Umbilical cord (tissue), 2 donors: ENCODE measurements around the gene JAKMIP2. TPM values are rescaled to one million over a fixed set of nuclear protein-coding genes. Genes with fewer than 3 reads are reported as not detected.
"Not testable (repeated sequence)": the region's sequence is repeated elsewhere in the genome, so short reads cannot be mapped to it uniquely, and the experiment has no call there.

Experiments used
- DNase-seq: peaks from one replicate; pipeline ENCODE4 v3.0.0-alpha.2; 2015; ENCODE audit warnings: low spot score
- total RNA-seq: library from RNA; depleted of rRNA; stranded (reverse); fragments of >200 nt; gene quantifications from one replicate; pipeline ENCODE4 v1.2.3, GENCODE V29; 2014; ENCODE audit warnings: low replicate concordance; ENCODE audit not compliant: insufficient read depth

The JAKMIP2 gene
- total RNA-seq, 1 donor from 2014 or later = 1.2 TPM

GRCh38 chr5:147616421-147616820 lies 166.1 kb downstream of the JAKMIP2 start:
- DNase-seq = no peak

- DNase-seq = no peak
Observed at GRCh38 chr5:147613359-147613758, 169.2 kb downstream of the JAKMIP2 start.

DNA sequence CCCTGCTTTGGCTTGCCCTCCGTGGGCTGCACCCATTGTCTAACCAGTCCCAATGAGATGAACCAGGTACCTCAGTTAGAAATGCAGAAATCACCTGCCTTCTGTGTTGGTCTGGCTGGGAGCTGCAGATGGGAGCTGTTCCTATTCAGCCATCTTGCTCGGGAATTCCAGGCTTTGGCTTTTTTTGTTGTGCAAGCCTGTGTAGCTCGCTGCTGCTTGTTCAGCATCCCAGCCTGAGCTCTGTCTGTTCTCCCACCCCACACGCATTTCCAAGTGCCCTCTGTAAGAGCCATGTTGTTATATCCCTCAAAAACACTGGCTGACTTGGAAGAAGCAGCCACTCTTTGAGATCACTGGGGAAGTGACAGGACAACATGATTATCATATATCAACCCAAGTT lies 171.0 kb downstream of the JAKMIP2 start:
- no peak for DNase-seq

DNA sequence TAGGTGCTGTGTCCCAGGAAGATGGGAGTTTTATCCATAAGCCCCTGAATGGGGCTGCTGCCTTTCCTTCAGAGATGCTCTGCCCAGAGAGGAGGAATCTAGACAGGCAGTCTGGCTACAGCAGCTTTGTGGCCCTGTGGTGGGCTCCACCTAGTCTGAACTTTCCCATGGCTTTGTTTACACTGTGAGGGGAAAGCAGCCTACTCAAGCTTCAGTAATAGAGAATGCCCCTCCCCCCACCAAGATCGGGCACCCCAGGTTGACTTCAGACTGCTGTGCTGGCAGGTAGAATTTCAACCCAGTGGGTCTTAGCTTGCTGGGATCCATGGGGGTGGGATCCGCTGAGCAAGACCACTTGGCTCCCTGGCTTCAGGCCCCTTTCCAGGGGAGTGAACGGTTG lies 171.7 kb downstream of the JAKMIP2 start:
- DNase-seq = no peak

- DNase-seq = no peak
Observed at GRCh38 chr5:147601652-147602051, 180.9 kb downstream of the JAKMIP2 start.

- DNase-seq = no peak
Observed at GRCh38 chr5:147591120-147591519, 191.4 kb downstream of the JAKMIP2 start.

- DNase-seq = no peak
Observed at GRCh38 chr5:147590096-147590495, 192.4 kb downstream of the JAKMIP2 start.

GRCh38 chr5:147586832-147587231 lies 195.7 kb downstream of the JAKMIP2 start:
- DNase-seq = no peak

DNA sequence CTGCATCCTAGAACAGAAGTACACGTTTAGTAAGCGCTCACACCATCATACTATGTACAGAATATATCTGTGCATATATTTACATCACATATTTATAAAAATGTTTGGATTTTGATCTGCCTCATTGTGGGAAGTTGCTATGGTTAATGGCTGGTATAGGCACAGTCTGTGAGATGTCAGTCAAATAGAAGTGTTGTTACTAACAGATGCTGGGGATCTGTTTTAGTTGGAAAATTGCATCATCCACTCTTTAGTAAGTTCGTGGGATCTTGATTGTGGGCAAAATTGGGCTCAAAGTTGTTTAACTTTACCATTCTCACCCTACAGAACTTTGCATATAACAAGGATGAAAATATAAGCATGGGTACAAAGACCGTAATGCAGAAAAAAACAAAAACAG lies 196.3 kb downstream of the JAKMIP2 start:
- no peak for DNase-seq

DNA sequence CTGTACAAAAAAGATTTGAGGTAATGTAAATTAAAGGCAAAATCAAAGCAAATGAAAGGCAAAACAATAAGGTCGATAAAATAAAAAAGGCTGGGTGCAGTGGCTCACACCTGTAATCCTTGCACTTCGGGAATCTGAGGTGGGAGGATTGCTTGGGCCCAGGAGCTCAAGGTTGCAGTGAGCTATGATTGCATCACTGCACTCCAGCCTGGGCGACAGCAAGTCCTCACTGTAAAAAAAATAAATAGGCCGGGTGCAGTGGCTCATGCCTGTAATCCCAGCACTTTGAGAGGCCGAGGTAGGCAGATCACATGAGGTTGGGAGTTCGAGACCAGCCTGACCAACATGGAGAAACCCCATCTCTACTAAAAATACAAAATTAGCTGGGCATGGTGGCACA lies 200.3 kb downstream of the JAKMIP2 start:
- not testable (repeated sequence) for DNase-seq

- not testable (repeated sequence) for DNase-seq
Observed at GRCh38 chr5:147580418-147580817, 202.1 kb downstream of the JAKMIP2 start.

GRCh38 chr5:147578228-147579024 lies 204.1 kb downstream of the JAKMIP2 start:
- DNase-seq = peak; percentile 80

GRCh38 chr5:147576646-147577535 lies 205.6 kb downstream of the JAKMIP2 start:
- peak; percentile 50 for DNase-seq

- DNase-seq = no peak
Observed at GRCh38 chr5:147575598-147575997, 206.9 kb downstream of the JAKMIP2 start.

GRCh38 chr5:147573211-147573610 lies 209.3 kb downstream of the JAKMIP2 start:
- DNase-seq = no peak

DNA sequence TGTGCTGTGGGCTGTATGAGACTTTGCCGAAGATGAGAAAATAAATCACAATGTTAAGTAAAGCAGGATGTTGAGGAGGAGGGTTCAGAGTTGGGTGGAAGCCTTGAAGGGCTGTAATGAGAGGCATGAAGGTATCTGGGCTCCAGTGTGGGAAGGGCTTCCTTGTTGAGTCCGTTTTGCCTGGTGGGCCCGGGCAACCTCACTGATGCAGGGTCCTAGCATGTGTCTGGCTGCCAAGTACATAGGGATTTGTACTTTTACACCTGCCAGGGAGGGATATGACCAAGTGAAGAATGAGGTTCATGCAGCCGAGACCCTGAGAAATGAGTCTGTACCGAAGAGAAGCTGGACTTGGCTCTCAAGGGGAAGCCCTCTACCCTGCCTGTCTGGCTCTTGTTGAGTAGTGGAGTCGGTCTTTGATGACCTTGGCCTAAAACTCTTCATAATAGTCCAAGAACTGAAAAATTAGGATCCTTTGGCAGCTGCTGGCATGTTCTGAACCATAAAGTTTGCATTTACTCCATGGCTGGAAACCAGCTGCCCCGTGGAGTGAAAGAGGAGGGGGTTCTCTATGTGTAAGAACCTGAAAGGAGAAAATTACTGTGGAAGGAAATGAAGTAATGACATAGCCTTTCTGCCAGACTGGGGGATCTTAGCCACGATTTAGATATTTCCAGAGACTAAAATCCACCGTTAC lies 213.7 kb downstream of the JAKMIP2 start:
- no peak for DNase-seq

GRCh38 chr5:147567917-147568598 lies 214.5 kb downstream of the JAKMIP2 start:
- no peak for DNase-seq

DNA sequence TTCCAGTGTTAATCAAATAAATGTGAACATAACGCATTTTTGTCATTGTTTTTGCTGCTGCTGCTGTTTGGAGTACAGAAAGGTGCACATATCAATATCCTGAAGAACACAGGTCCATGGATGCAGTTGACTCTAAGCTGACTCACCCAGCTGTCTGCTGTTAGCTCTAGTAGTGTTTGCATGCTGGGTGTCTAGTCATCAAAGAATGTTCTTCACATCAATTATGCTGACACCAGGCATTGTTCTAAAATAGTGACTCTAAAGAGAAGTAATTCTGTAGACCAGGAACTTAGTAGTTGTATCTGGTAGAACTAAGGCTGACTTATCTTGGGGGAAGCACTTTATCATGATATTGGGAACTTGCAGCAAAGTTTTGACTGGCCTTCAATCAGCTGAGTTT lies 217.0 kb downstream of the JAKMIP2 start:
- no peak for DNase-seq

DNA sequence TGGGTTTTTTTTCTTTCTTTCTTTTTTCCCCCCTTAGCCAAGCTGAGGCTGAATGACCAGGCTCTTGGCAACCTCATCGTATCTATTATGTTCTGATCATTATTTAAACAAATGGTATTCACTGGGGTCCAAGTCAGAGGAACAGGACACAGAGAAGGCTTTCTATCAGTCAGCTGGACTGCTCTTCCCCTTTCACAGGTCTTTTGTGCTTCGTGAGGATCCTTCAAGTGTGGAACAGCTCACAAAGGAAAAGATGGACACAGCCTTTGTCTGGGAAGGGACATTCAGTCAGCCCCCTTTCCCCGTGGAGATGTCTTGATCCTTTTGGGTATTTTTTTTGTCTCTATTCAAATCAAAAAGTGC lies 218.4 kb downstream of the JAKMIP2 start:
- DNase-seq = no peak

DNA sequence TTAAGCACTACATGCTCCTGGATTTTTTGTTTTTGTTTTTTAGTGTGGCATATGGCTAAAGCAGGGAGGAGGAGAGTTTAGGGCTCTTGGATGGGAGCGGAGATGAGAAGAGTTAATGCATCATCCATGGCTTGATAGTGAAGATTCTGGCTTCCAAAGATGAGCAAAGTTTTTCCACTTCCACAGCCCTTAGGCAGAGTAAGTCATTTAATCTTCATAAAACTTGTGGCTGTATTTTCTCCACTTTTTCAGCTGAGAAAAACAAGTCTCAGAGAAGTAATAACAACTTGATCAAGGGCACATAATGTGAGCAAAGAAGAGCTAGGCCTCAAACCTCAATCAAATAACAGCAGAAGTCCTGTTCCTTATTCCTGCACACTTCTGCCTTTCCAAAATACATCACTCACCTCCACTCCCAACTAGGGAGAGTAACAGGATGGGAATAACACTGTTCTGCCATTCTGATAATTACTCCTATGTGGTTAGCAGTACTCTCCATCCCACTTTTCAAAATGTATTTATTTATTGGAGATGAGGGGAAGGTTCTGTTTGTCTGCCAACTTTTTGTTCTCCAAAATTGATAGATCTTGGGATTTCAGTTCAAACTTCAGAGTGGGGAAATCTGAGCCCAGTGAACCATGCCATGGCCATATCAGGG lies 218.9 kb downstream of the JAKMIP2 start:
- no peak for DNase-seq

GRCh38 chr5:147561435-147561834 lies 221.1 kb downstream of the JAKMIP2 start:
- DNase-seq = no peak
